Astrocyte (in vitro differentiated cells and primary cell): ENCODE measurements around the gene ANKRD33B. TPM values are rescaled to one million over a fixed set of nuclear protein-coding genes. Genes with fewer than 3 reads are reported as not detected.
A peak's percentile ranks its signal among the peaks of the same experiment; 100 is the strongest.

Source experiments
- DNase-seq: peaks from one replicate; pipeline ENCODE4 v3.0.0-alpha.2; 2010; ENCODE audit warnings: low read depth
- FAIRE-seq: peaks from 2 replicates; lab custom pipeline; 2011; peaks lifted over from hg19 to GRCh38; lab: Jason Lieb, UNC
- H2AFZ ChIP-seq: 2 replicates; pipeline ENCODE4 v1.6.0; 2012; ENCODE audit warnings: low read depth, low read length, inconsistent platforms
- H3K27ac ChIP-seq: 2 replicates; pipeline ENCODE4 v1.5.1; 2011; ENCODE audit warnings: low read depth, low read length, inconsistent platforms
- H3K27me3 ChIP-seq: 2 replicates; pipeline ENCODE4 v1.6.0; 2011; ENCODE audit warnings: low read length, inconsistent platforms; ENCODE audit not compliant: insufficient read depth
- H3K36me3 ChIP-seq: 2 replicates; pipeline ENCODE4 v1.5.1; 2011; ENCODE audit warnings: low read length, inconsistent platforms; ENCODE audit not compliant: insufficient read depth
- H3K4me1 ChIP-seq: 2 replicates; pipeline ENCODE4 v1.5.1; 2011; ENCODE audit warnings: low read length, inconsistent platforms; ENCODE audit not compliant: insufficient read depth
- H3K4me2 ChIP-seq: 2 replicates; pipeline ENCODE4 v1.6.0; 2012; ENCODE audit warnings: low read length, inconsistent platforms
- H3K4me3 ChIP-seq: 2 replicates; pipeline ENCODE4 v1.5.1; 2011; ENCODE audit warnings: low read depth, mild to moderate bottlenecking, low read length, inconsistent platforms; ENCODE audit not compliant: insufficient read depth
- H3K79me2 ChIP-seq: 2 replicates; pipeline ENCODE4 v1.6.0; 2012; ENCODE audit warnings: mild to moderate bottlenecking, low read length, inconsistent platforms; ENCODE audit not compliant: insufficient read depth
- H3K9ac ChIP-seq: 2 replicates; pipeline ENCODE4 v1.6.0; 2012; ENCODE audit warnings: mild to moderate bottlenecking, low read length, inconsistent platforms
- H3K9me3 ChIP-seq: 2 replicates; pipeline ENCODE4 v1.5.1; 2012; ENCODE audit warnings: low read depth, mild to moderate bottlenecking, low read length, inconsistent platforms; ENCODE audit not compliant: insufficient read depth
- H4K20me1 ChIP-seq: 2 replicates; pipeline ENCODE4 v1.6.0; 2012; ENCODE audit warnings: low read length, inconsistent platforms; ENCODE audit not compliant: insufficient read depth
- H3K27ac Mint-ChIP-seq: one replicate; pipeline ENCODE4 v1.8.0; 2021; ENCODE audit warnings: mild to moderate bottlenecking, mixed read lengths; ENCODE audit not compliant: unreplicated experiment
- H3K27me3 Mint-ChIP-seq: one replicate; pipeline ENCODE4 v1.8.0; 2021; ENCODE audit warnings: low read depth, mixed read lengths; ENCODE audit not compliant: unreplicated experiment
- H3K36me3 Mint-ChIP-seq: one replicate; pipeline ENCODE4 v1.8.0; 2021; ENCODE audit warnings: low read depth, mixed read lengths; ENCODE audit not compliant: unreplicated experiment
- H3K4me1 Mint-ChIP-seq: one replicate; pipeline ENCODE4 v1.8.0; 2021; ENCODE audit warnings: low read depth, mixed read lengths; ENCODE audit not compliant: unreplicated experiment
- H3K4me3 Mint-ChIP-seq: one replicate; pipeline ENCODE4 v1.8.0; 2021; ENCODE audit warnings: mild to moderate bottlenecking, moderate library complexity, mixed read lengths; ENCODE audit not compliant: unreplicated experiment
- H3K9me3 Mint-ChIP-seq: one replicate; pipeline ENCODE4 v1.8.0; 2021; ENCODE audit warnings: mild to moderate bottlenecking, mixed read lengths; ENCODE audit not compliant: unreplicated experiment
- CTCF ChIP-seq: IDR thresholded peaks from 2 replicates; pipeline ENCODE4 v1.5.1; 2011; ENCODE audit warnings: low read depth, mild to moderate bottlenecking, inconsistent platforms, low read length, moderate library complexity; ENCODE audit not compliant: insufficient read depth
- EZH2 ChIP-seq: IDR thresholded peaks from 2 replicates; pipeline ENCODE4 v1.6.1; 2012; ENCODE audit warnings: mild to moderate bottlenecking, low read length, inconsistent platforms; ENCODE audit not compliant: insufficient read depth
- total RNA-seq: library from RNA; stranded (reverse); gene quantifications from 2 replicates; pipeline ENCODE4 v1.2.1, GENCODE V29; 2021

Gene ANKRD33B
- total RNA-seq, 1 donor from 2014 or later = 22.7 TPM

GRCh38 chr5:10611290-10611689, 47.4 kb downstream of the ANKRD33B start:
- Mint-ChIP-seq H3K27ac (peak overlapping the region; percentile 62), H3K9me3 (peaks cover 3% of the 10 kb centered on the region), H3K36me3 (peaks cover 10% of the 10 kb centered on the region), H3K27me3 (no peaks in the 10 kb centered on the region), H3K4me1 (peaks cover 28% of the 10 kb centered on the region), H3K4me3 (peak overlapping the region; percentile 11)
- H3K9ac ChIP-seq = no peak overlapping the region
- FAIRE-seq (no peak), DNase-seq (peak; percentile 78)
- no peaks in the 10 kb centered on the region for H3K36me3 ChIP-seq
- no peak overlapping the region for H2AFZ ChIP-seq
- no peak overlapping the region for H3K4me3 ChIP-seq
- no peaks in the 10 kb centered on the region for H3K27me3 ChIP-seq
- no peak overlapping the region for H3K4me2 ChIP-seq
- no peaks in the 10 kb centered on the region for H3K9me3 ChIP-seq
- H3K27ac ChIP-seq = no peak overlapping the region
- TF ChIP-seq EZH2 = no peak
- TF ChIP-seq CTCF = no peak
- H3K4me1 ChIP-seq = peaks cover 12% of the 10 kb centered on the region
- no peaks in the 10 kb centered on the region for H3K79me2 ChIP-seq
- peaks cover 8% of the 10 kb centered on the region for H4K20me1 ChIP-seq

GRCh38 chr5:10612251-10612650, 48.4 kb downstream of the ANKRD33B start:
- Mint-ChIP-seq H3K36me3 (peaks cover 10% of the 10 kb centered on the region), H3K4me3 (no peak overlapping the region), H3K9me3 (peaks cover 3% of the 10 kb centered on the region), H3K27ac (no peak overlapping the region), H3K4me1 (peaks cover 23% of the 10 kb centered on the region), H3K27me3 (no peaks in the 10 kb centered on the region)
- Histone ChIP-seq H3K36me3 (no peaks in the 10 kb centered on the region), H3K27ac (no peak overlapping the region), H2AFZ (no peak overlapping the region), H3K4me1 (peaks cover 6% of the 10 kb centered on the region), H3K79me2 (no peaks in the 10 kb centered on the region), H3K9me3 (no peaks in the 10 kb centered on the region), H3K4me2 (no peak overlapping the region), H3K4me3 (no peak overlapping the region), H3K27me3 (no peaks in the 10 kb centered on the region), H4K20me1 (peaks cover 6% of the 10 kb centered on the region), H3K9ac (no peak overlapping the region)
- no peak for FAIRE-seq
- DNase-seq = no peak
- no peak for TF ChIP-seq CTCF
- TF ChIP-seq EZH2 = no peak

- H3K9me3 Mint-ChIP-seq = peaks cover 3% of the 10 kb centered on the region
- peaks cover 35% of the 10 kb centered on the region for H3K36me3 Mint-ChIP-seq
- Histone ChIP-seq H3K27ac (no peak overlapping the region), H4K20me1 (no peaks in the 10 kb centered on the region), H3K9me3 (no peaks in the 10 kb centered on the region), H3K4me1 (no peaks in the 10 kb centered on the region), H3K9ac (no peak overlapping the region), H2AFZ (no peak overlapping the region), H3K27me3 (no peaks in the 10 kb centered on the region), H3K36me3 (no peaks in the 10 kb centered on the region), H3K79me2 (no peaks in the 10 kb centered on the region), H3K4me2 (no peak overlapping the region), H3K4me3 (no peak overlapping the region)
- DNase-seq (no peak), FAIRE-seq (no peak)
- TF ChIP-seq EZH2 (no peak), CTCF (no peak)
- no peaks in the 10 kb centered on the region for H3K27me3 Mint-ChIP-seq
- no peak overlapping the region for H3K27ac Mint-ChIP-seq
- peaks cover 12% of the 10 kb centered on the region for H3K4me1 Mint-ChIP-seq
- no peak overlapping the region for H3K4me3 Mint-ChIP-seq
These were observed 51.8 kb downstream of the ANKRD33B start for GRCh38 chr5:10615693-10616092.
